Hepatocyte (in vitro differentiated cells): ENCODE results near the gene TSSC4. TPM values are rescaled to one million over a fixed set of nuclear protein-coding genes. Genes with fewer than 3 reads are reported as not detected.

ENCODE experiments used
- DNase-seq: peaks from one replicate; pipeline ENCODE4 v3.0.0-alpha.2; 2016; ENCODE audit warnings: low spot score
- H2AFZ ChIP-seq: fragments of 200-600 bp; sonication (generic); 2 replicates; pipeline ENCODE4 v1.6.0; 2016; ENCODE audit warnings: antibody characterized with exemption, mild to moderate bottlenecking
- H3K27ac ChIP-seq: fragments of 200-600 bp; sonication (generic); 2 replicates; pipeline ENCODE4 v1.5.1; 2016; ENCODE audit warnings: mild to moderate bottlenecking
- H3K27me3 ChIP-seq: fragments of 200-600 bp; sonication (generic); 2 replicates; pipeline ENCODE4 v1.6.1; 2016
- H3K36me3 ChIP-seq: fragments of 200-600 bp; sonication (generic); replicated peaks from 2 replicates; pipeline ENCODE4 v1.5.1; 2016; ENCODE audit warnings: low read depth; ENCODE audit not compliant: insufficient read depth
- H3K4me1 ChIP-seq: fragments of 200-600 bp; sonication (generic); 2 replicates; pipeline ENCODE4 v1.5.1; 2016; ENCODE audit warnings: mild to moderate bottlenecking, moderate library complexity; ENCODE audit not compliant: insufficient read depth
- H3K4me2 ChIP-seq: fragments of 200-600 bp; sonication (generic); 2 replicates; pipeline ENCODE4 v1.6.0; 2016
- H3K4me3 ChIP-seq: fragments of 200-600 bp; sonication (generic); 2 replicates; pipeline ENCODE4 v1.5.1; 2016; ENCODE audit warnings: mild to moderate bottlenecking
- H3K79me2 ChIP-seq: fragments of 200-600 bp; sonication (generic); 2 replicates; pipeline ENCODE4 v1.6.0; 2017; ENCODE audit warnings: mild to moderate bottlenecking
- H3K9me2 ChIP-seq: fragments of 200-600 bp; sonication (generic); replicated peaks from 2 replicates; pipeline ENCODE4 v1.6.0; 2017; ENCODE audit warnings: mild to moderate bottlenecking; ENCODE audit not compliant: insufficient read depth
- H3K9me3 ChIP-seq: fragments of 200-600 bp; sonication (generic); 2 replicates; pipeline ENCODE4 v1.5.1; 2016; ENCODE audit warnings: low read depth, mild to moderate bottlenecking
- H4K20me1 ChIP-seq: fragments of 200-600 bp; sonication (generic); 2 replicates; pipeline ENCODE4 v1.6.0; 2016; ENCODE audit warnings: mild to moderate bottlenecking; ENCODE audit not compliant: insufficient read depth, poor library complexity, severe bottlenecking
- EZH2 ChIP-seq: fragments of 200-600 bp; sonication (generic); IDR thresholded peaks from 2 replicates; pipeline ENCODE4 v1.6.1; 2016; ENCODE audit warnings: antibody characterized with exemption, mild to moderate bottlenecking, borderline replicate concordance
- EZH2phosphoT487 ChIP-seq: fragments of 200-600 bp; sonication (generic); IDR thresholded peaks from one replicate; pipeline ENCODE4 v1.6.1; 2018; ENCODE audit warnings: antibody characterized with exemption, mild to moderate bottlenecking, low read depth, moderate library complexity; ENCODE audit not compliant: unreplicated experiment, severe bottlenecking
- WGBS: methylation state at CpG from one replicate; pipeline ENCODE4 v1.1.6; 2016; ENCODE audit warnings: low lambda C conversion rate; ENCODE audit errors: missing lambda C conversion rate; 5-methylcytosine and 5-hydroxymethylcytosine counted together
- polyA plus RNA-seq: library from polyadenylated mRNA; unstranded; fragments of >200 nt; fragmentation: Nextera tagmentation; extraction: Ambion mirVana; gene quantifications from 2 replicates; pipeline ENCODE4 v1.2.1, GENCODE V29; 2016
- total RNA-seq: library from RNA; depleted of rRNA; stranded (reverse); fragments of >200 nt; gene quantifications from 2 replicates; pipeline ENCODE4 v1.2.3, GENCODE V29; 2014
- TF ChIP-seq, protein P1 (sequence below): fragments of 200-600 bp; sonication (generic); IDR thresholded peaks from 2 replicates; pipeline ENCODE4 v1.5.1; 2016; ENCODE audit warnings: antibody characterized with exemption, mild to moderate bottlenecking; ENCODE audit not compliant: poor library complexity

The TSSC4 gene
- total and polyA plus RNA-seq, 2 experiments from 2014 or later: 33.8 to 68.5 TPM

- Histone ChIP-seq H3K4me1 (no peaks in the 10 kb centered on the region), H3K4me2 (no peak overlapping the region), H3K27me3 (peaks cover 11% of the 10 kb centered on the region), H2AFZ (no peak overlapping the region), H3K27ac (no peak overlapping the region), H3K36me3 (no peaks in the 10 kb centered on the region), H3K79me2 (no peaks in the 10 kb centered on the region), H3K9me2 (no peaks in the 10 kb centered on the region), H3K4me3 (no peak overlapping the region), H3K9me3 (no peaks in the 10 kb centered on the region), H4K20me1 (no peaks in the 10 kb centered on the region)
- whole genome bisulfite sequencing: 95% methylated on average over 15 of the region's 15 CpGs
- TF ChIP-seq, protein P1, sequence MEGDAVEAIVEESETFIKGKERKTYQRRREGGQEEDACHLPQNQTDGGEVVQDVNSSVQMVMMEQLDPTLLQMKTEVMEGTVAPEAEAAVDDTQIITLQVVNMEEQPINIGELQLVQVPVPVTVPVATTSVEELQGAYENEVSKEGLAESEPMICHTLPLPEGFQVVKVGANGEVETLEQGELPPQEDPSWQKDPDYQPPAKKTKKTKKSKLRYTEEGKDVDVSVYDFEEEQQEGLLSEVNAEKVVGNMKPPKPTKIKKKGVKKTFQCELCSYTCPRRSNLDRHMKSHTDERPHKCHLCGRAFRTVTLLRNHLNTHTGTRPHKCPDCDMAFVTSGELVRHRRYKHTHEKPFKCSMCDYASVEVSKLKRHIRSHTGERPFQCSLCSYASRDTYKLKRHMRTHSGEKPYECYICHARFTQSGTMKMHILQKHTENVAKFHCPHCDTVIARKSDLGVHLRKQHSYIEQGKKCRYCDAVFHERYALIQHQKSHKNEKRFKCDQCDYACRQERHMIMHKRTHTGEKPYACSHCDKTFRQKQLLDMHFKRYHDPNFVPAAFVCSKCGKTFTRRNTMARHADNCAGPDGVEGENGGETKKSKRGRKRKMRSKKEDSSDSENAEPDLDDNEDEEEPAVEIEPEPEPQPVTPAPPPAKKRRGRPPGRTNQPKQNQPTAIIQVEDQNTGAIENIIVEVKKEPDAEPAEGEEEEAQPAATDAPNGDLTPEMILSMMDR: no peak
- no peak for TF ChIP-seq EZH2
- TF ChIP-seq EZH2phosphoT487: no peak
- no peak for DNase-seq
Measured at GRCh38 chr11:2451336-2451735, 50.8 kb downstream of the TSSC4 start.

DNA sequence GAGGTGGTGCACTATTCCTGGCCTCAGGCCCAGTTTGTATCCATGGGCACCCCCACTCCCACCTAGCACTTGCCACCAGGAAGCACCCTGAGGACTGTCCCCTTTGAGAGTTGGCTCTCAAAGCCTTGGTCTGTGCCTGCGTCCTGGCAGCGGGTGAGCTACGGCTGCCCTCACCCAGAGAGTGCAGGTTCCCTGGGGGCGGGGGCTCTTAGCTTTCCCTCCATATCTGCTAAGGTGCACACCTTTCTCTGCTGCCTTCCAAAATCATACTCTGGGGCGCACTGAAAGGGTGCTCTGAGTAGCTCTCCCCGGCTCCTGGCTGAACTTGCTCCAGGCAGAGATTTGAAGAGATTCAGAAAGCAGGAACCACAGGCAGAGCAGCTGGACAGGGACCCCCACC lies 51.4 kb downstream of the TSSC4 start:
- no peak overlapping the region for H3K4me3 ChIP-seq
- H3K4me2 ChIP-seq: no peak overlapping the region
- DNase-seq: no peak

DNA sequence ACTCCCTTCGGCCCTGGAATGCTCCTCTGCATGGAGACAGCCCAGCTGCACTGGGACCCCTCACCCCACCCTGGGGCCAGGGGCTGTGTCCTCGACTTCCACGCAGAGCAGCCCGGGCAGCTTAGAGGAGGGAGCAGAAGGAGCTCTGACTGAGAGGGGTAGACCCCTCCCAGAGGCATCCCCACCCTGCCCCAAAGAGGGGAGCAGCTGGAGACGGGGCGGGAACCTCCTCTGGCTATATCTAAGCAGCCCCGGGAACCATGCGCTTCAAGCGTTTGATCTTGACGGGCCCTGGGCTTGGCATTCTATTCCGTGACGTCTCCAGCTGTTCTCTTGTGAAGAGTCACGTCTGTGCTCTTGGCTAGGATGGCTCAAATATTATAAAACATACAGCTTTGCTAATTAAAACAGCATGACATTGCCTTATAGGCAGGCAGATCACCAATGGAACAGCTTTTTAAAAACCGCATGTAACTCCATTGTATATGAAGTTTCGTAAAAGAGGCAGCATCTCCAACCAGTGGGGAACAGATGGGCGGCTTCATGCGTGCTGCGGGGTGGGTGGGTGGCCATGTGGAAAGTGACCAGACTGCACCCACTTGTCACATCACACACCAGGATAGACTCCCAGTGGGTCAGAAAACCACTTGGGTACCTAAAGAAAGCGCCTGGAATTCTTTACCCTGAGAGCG lies 51.9 kb downstream of the TSSC4 start:
- no peak overlapping the region for H3K27ac ChIP-seq
- H3K9me2 ChIP-seq: no peaks in the 10 kb centered on the region
- H3K27me3 ChIP-seq: peaks cover 4% of the 10 kb centered on the region
- no peaks in the 10 kb centered on the region for H3K4me1 ChIP-seq
- H3K4me2 ChIP-seq: no peak overlapping the region
- H3K36me3 ChIP-seq: no peaks in the 10 kb centered on the region
- TF ChIP-seq EZH2 (no peak), EZH2phosphoT487 (no peak)
- TF ChIP-seq, protein P1: no peak
- no peaks in the 10 kb centered on the region for H4K20me1 ChIP-seq
- no peaks in the 10 kb centered on the region for H3K79me2 ChIP-seq
- no peak for DNase-seq
- no peak overlapping the region for H2AFZ ChIP-seq
- WGBS: 63% methylated on average over 18 of the region's 20 CpGs
- H3K9me3 ChIP-seq: no peaks in the 10 kb centered on the region
- H3K4me3 ChIP-seq: no peak overlapping the region

More for the DNA sequence above, 51.4 kb downstream of the TSSC4 start:
- Histone ChIP-seq H2AFZ (no peak overlapping the region), H3K9me3 (no peaks in the 10 kb centered on the region), H4K20me1 (no peaks in the 10 kb centered on the region), H3K4me1 (no peaks in the 10 kb centered on the region), H3K36me3 (no peaks in the 10 kb centered on the region), H3K27me3 (peaks cover 7% of the 10 kb centered on the region), H3K79me2 (no peaks in the 10 kb centered on the region), H3K9me2 (no peaks in the 10 kb centered on the region), H3K27ac (no peak overlapping the region)
- WGBS: 80% methylated on average over 6 of the region's 6 CpGs
- no peak for TF ChIP-seq EZH2phosphoT487
- TF ChIP-seq EZH2: no peak
- TF ChIP-seq, protein P1: no peak
